ENCODE results near the gene DEPDC1B. TPM values are rescaled to one million over a fixed set of nuclear protein-coding genes. Genes with fewer than 3 reads are reported as not detected.

The DEPDC1B gene, protein sequence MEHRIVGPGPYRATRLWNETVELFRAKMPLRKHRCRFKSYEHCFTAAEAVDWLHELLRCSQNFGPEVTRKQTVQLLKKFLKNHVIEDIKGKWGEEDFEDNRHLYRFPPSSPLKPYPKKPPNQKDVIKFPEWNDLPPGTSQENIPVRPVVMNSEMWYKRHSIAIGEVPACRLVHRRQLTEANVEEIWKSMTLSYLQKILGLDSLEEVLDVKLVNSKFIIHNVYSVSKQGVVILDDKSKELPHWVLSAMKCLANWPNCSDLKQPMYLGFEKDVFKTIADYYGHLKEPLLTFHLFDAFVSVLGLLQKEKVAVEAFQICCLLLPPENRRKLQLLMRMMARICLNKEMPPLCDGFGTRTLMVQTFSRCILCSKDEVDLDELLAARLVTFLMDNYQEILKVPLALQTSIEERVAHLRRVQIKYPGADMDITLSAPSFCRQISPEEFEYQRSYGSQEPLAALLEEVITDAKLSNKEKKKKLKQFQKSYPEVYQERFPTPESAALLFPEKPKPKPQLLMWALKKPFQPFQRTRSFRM
- total RNA-seq: 10 to 100 TPM in 1 of 4 donors, 1 to 10 TPM in 3; 1.9 to 10.3 (median 5.3) TPM

DNA sequence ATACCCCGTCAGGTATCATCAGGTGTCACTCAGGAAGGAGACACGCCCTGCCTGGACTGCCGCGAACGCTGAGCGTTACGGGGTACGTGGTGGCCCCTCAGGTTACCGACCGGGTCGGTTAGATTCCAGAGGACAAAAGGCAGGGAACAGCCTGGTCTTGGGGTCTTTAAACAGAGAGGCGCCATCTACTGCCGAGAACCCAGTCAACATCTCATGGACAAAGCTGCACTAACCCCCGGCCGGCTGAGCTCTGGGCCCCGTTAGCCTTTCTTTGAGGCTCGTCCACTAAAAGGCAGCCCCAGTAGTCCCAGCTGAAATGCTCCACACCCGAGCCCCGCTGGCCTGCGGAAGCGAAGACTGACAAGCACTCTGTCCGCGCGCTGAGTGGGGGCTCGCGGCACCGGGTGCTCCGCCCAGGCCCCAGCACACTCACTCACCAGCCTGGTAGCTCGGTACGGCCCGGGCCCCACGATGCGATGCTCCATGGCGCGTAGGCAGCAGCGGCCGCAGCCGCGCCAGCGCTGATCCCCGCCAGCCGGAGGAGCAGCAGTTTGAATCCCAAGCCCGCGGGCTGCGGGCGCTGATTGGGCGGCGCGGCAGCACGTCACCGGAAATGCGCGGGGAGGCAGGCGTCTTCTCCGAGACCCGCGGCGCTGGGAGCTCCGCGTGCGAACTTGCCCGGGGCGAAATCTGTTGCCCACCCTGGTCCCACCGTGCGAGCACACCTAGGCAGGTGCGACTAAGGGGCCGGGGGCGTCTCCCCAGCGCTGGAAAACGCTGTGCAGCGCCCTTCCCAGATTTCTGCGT is at the start of gene DEPDC1B:
DEPDC1B (minus strand) TSS at position 558 of the 807 bp plus-strand sequence; CDS start at position 485, 73 bp downstream.
- H3K36me3 ChIP-seq: no peaks in the 10 kb centered on the region
- TF ChIP-seq CTCF (IDR thresholded peaks at IDR 0.05) (peak in 1 of 6 experiments; percentile 3), POLR2A (IDR thresholded peaks at IDR 0.05) (peak in 1 of 4 donors; percentile 50)
- intact Hi-C loops (cut with DNase I): no loop called here
- DNase-seq: peak; percentile 11
- WGBS, 2 donors: 0% methylated on average over 26 of the region's 72 CpGs; no CpG with 5 or more reads in 1 of the 2 donors
- peak within 1 kb of the TSS; percentile 79 to 89 (median 86) for H3K27ac ChIP-seq
- H3K27me3 ChIP-seq: no peaks in the 10 kb centered on the region
- H3K4me3 ChIP-seq: peak within 1 kb of the TSS; percentile 72 to 90 (median 86)
- no peaks in the 10 kb centered on the region for H3K9me3 ChIP-seq
- peaks cover 0 to 22% (median 6%) of the 10 kb centered on the region in 3 donors for H3K4me1 ChIP-seq

- H3K9me3 ChIP-seq: peaks cover 0 to 7% (median 0%) of the 10 kb centered on the region in 3 donors
- no peaks in the 10 kb centered on the region for H3K36me3 ChIP-seq
- no peaks in the 10 kb centered on the region for H3K4me1 ChIP-seq
- H3K27me3 ChIP-seq: no peaks in the 10 kb centered on the region
- no peak for TF ChIP-seq POLR2A (IDR thresholded peaks at IDR 0.05)
- no peak for TF ChIP-seq CTCF (IDR thresholded peaks at IDR 0.05)
- H3K27ac ChIP-seq: no peak overlapping the region
- no peak for DNase-seq
- H3K4me3 ChIP-seq: no peak overlapping the region
- intact Hi-C loops (cut with DNase I): no loop called here
- WGBS, 2 donors: 100% methylated on average over 2 of the region's 6 CpGs
Observed at GRCh38 chr5:60744682-60745081, 44.7 kb upstream of the DEPDC1B start.

DNA sequence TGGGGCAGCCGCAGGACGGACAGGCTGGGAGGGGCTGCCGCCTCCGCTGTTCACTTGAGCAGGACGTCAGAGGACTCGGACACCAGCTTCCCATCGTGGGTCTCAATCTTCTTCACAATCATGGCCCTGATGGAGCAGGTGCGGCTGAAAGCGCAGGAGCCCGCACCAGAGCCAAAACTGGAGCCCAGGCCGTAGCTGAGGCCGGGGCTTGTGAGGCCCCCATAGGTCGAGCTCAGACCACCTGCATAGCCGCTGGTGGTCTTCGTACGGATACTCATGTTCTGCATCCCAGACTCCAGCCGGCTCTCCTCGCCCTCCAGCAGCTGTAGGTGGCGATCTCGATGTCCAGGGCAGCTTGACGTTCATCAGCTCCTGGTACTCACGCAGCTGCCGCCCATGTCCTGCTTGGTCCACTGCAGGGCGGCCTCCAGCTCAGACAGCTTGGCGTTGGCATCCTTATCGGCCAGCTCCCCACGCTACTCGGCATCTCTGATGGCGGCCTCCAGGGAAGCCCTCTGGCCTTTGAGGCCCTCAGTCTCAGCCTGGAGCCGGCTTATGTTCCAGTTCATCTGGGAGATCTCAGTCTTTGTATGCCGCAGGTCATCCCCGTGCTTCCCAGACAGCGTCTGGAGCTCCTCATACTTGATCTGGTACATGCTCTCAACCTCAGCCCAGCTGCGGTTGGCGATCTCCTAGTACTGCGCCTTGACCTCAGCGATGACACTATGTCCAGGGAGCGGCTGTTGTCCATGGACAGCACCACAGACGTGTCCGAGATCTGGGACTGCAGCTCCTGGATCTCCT is 43.7 kb upstream of the DEPDC1B start:
- DNase-seq: no peak
- TF ChIP-seq POLR2A (IDR thresholded peaks at IDR 0.05): no peak
- no peak for TF ChIP-seq CTCF (IDR thresholded peaks at IDR 0.05)
- H3K27ac ChIP-seq: no peak overlapping the region
- 92 to 93% methylated on average over 14 to 28 of the region's 40 CpGs for WGBS, 2 donors
- H3K36me3 ChIP-seq: no peaks in the 10 kb centered on the region
- peaks cover 0 to 7% (median 0%) of the 10 kb centered on the region in 3 donors for H3K9me3 ChIP-seq
- H3K4me1 ChIP-seq: no peaks in the 10 kb centered on the region
- no peaks in the 10 kb centered on the region for H3K27me3 ChIP-seq
- intact Hi-C loops (cut with DNase I): no loop called here
- H3K4me3 ChIP-seq: no peak overlapping the region

- Histone ChIP-seq H3K4me1 (no peaks in the 10 kb centered on the region), H3K9me3 (peaks cover 0 to 7% (median 0%) of the 10 kb centered on the region in 3 donors), H3K36me3 (no peaks in the 10 kb centered on the region), H3K27ac (no peak overlapping the region), H3K27me3 (no peaks in the 10 kb centered on the region), H3K4me3 (no peak overlapping the region)
- DNase-seq: no peak
- intact Hi-C loops (cut with DNase I): no loop called here
- 82 to 87% methylated on average over 2 of the region's 2 CpGs for WGBS, 2 donors
- TF ChIP-seq POLR2A (IDR thresholded peaks at IDR 0.05): no peak
- TF ChIP-seq CTCF (IDR thresholded peaks at IDR 0.05): no peak
Observed at GRCh38 chr5:60740322-60740721, 40.4 kb upstream of the DEPDC1B start.

Data from esophagus squamous epithelium (tissue), 5 donors.